KBM-7 (cell line): Measurements from ENCODE around the gene ACOT7.

Source experiments
- DNase-seq: peaks from one replicate; pipeline ENCODE4 v3.0.0-alpha.2; 2015
- in situ Hi-C: fragments of 300-500 bp; cut with MboI; formaldehyde crosslinking; loops from 2 replicates; pipeline ENCODE4 v1.14.3; 2020; ENCODE audit warnings: low sequenced_read_pairs, low pct_unique_long_range_greater_than_20kb, mixed read lengths

The ACOT7 gene

DNA sequence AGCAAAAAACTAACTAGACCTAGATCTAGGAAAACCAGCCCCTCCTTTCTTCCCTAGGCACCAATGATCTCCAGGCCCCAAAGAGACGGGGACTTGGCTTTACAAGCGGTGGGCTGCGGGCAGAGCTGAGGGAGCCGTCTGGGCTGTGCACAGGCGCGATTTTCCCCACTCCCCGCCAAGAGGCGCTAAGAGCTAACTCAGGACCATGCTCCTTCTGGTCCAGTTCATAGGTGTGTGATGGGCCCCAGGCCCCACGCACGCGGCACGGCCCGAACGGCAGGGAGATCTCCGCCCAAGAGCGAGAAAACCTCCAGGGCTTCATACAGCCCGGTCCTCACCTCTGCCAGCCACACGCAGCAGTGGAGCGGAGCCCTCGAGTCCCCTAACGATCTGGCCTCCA, 125.2 kb downstream of the ACOT7 start:
- in situ Hi-C loops = no loop called here
- DNase-seq = no peak

DNA sequence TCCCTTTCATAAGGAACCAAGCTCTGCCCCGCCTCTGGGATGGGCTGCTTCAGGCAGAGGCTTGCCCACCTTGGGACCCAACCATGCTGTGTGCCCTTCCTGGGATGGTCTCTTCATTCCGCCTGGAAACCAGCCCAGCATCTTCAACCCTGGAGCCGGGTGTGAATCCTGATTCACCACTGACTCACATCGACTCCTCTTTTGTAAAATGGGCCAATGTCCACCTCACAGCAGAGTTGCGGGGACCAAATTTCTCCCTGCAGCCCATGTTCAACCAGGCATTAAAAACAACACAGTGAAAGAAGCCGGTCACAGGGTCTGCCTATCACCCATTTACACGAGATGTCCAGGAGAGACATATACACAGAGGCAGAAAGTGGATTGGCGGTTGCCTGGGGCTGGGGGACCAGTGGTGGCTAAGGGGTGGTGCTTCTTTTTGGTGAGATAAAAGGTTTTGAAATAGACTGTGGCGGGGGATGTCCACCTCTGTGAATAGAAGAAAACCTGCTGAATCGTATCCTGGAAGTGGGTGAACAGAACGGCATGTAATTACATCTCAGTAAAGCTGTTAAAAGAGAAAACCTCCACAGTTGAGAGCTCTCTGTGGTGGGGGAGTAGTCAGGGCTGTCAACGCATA, 125.8 kb downstream of the ACOT7 start:
- DNase-seq = no peak
- in situ Hi-C loops = no loop called here

DNA sequence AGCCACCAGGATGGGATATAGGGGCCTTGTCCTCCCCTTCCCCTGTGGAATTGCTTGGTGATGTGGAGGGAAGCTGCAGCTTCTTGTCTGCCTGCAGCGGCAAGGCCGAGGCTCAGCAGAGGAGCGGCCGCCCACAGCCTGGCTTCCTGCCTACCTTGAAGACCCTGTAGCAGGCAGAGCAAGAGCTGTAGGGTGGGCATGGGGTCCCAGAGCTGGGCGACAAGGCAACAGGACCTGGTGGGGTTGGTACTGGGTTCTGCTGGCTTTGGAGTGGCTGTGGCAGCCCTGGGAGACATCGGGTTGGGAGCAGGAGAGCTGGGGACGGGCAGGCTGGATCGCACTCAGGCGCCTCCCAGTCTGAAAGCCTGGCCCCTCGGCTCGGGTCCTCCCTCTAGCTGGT, 126.9 kb downstream of the ACOT7 start:
- no peak for DNase-seq
- in situ Hi-C loops = no loop called here

DNA sequence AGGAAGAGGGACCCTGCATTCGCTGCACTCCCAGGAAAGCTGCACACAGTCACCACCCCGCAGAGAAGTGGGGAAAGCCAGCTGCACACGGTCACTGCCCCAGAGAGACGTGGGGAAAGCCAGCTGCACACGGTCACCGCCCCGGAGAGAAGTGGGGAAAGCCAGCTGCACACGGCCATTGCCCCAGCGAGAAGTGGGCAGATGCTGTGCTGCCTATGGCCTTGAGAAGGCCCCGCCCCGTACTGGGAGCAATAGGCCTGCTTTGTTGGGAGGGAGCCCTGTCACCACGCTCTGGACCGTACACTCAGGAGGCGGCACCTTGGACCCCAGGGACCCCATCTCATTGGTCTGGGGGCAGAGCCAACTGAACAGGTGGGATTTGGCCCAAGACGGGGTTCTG, 128.4 kb downstream of the ACOT7 start:
- in situ Hi-C loops = no loop called here
- no peak for DNase-seq

DNA sequence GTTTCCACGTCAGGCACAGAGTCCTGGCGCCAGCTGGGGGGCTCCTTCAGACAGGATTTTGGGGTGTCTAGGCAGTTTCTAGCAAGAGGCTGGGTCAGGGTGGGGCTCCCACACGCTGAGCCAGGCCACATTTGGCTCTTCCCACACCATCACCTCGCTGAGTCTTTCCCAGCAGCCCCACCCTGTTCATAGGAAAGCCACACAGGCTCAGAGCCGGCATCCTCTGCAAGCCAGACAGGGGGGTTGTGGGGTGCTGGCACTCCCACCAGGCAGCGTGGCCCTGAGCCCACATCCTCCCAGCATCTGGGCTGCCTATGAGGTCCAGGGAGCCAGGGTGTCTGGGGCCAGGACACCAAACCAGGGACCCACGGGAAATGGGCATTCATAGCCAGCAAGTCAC, 129.9 kb downstream of the ACOT7 start:
- in situ Hi-C loops = no loop called here
- no peak for DNase-seq

DNA sequence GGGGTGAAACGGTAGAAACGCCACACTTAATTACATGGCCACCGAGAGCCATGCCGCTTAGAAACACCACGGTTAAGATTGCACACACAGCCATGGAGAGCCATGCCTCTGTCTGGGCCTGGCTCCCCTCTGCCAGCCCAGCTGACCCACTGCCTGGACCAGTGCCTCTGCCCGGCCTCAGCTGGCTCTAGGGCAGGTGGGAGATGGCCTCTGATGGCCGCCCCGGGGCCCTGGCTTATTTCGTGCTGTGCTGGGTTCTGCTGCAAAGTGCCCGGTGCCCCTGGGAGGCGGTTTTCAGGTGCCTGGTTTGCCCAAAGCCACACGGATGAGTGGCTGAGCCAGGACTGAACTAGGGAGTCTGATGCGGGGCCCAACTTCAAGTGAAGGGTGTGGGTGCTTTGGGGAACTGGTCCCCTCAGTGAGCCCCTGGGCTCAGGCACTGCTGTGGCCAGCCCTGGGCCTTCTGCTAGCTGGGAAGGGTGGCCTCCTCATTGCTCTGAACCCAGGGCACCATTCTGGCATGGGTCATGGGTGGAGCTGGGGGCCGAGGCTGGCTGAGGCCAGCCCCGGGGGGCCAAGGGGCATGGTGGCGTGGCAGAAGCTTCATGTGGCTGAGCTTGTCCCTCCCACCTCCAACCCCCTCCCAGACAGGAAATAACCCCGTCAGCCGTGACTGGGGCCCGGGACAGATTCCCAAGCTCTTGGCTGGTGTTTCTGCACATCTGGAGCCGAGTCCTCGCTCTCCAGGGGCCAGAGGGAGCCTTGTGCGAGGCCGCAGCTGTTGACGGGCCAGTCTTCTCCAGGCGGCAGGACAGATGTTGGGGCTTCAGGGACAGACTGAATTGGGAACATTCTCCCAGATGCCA, 130.8 kb downstream of the ACOT7 start:
- in situ Hi-C loops = no loop called here
- no peak for DNase-seq

DNA sequence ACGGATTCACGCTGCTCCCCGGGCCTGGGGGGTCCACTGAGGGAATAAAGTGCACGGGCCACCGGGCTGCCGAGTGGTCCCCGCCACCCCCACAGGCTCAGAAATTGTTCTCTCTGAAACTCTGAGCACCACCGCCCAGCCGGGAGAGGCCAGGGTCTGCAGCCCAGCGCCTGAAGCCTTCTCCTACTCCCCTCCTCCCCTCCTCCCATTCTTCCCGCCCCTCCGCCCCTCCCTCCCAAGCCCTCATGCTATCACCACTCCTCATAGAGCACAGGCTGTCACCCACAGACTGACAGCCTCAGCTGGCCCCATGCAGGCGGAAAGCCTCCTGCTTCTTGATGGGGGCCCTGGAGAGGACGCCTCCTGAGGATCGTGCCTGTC, 132.0 kb downstream of the ACOT7 start:
- in situ Hi-C loops = no loop called here
- no peak for DNase-seq

DNA sequence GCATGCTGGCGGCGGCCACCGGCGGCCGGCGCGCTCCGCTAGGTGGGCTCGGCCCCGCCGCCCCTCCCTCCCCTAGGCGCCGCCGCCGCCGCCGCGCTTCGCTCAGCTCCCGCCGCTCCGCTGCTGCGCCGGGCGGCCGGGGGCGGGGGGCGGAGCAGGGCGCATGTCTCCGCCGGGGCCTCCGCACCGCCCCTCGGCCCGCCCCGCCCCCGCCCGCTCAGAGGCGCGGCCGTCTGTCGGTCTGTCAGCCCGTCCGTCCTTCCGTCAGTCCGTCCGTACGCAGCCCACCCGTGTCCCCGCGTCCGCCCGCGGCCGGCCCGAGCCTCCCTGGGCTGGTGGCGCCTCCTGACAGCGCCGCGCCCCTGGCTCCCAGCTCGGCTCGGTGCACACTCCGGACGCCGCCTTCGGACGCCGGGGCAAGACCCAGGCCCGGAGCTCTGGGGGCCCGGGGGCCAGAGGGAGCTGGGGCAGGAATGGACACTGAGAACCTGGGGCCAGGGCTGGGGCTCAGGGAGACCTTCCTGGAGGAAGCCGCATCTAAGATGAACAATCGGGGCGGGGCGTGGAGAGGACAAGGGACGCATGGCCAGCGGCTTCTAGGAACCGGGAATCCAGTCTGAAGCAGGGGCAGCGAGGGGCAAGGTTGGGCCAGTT, 132.5 kb downstream of the ACOT7 start, which contains the start of gene GPR153:
TSS of gene GPR153 (minus strand) at position 138 of the 654 bp plus-strand sequence. CDS start 6,193 bp downstream, outside the sequence.
- in situ Hi-C loops = no loop called here
- no peak for DNase-seq

DNA sequence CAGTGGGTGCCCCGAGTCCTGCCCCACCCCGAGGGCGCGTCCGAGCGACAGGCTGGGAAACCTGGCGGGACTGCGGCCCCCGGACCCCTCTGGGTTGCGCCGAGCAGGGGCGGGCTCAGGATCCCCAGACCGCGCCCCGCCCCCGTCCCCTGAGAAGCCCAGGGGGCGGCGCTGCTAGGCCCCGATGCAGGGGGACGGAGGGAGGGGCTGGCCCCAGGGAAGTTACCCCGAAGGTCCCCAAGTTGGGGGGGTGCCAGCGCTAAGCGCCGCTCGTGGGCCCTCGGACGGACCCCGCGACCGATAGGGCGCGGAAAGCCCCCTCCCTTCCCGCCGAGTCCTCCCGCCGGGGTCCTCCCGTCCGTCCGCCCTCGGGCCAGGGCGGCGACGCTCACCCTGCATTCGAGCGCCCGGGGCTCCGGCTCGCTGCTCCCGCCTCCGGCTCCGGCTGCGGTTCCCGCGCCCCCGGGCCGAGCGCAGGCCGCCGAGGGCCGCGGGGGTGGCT, 133.1 kb downstream of the ACOT7 start:
- DNase-seq = no peak
- in situ Hi-C loops = no loop called here

DNA sequence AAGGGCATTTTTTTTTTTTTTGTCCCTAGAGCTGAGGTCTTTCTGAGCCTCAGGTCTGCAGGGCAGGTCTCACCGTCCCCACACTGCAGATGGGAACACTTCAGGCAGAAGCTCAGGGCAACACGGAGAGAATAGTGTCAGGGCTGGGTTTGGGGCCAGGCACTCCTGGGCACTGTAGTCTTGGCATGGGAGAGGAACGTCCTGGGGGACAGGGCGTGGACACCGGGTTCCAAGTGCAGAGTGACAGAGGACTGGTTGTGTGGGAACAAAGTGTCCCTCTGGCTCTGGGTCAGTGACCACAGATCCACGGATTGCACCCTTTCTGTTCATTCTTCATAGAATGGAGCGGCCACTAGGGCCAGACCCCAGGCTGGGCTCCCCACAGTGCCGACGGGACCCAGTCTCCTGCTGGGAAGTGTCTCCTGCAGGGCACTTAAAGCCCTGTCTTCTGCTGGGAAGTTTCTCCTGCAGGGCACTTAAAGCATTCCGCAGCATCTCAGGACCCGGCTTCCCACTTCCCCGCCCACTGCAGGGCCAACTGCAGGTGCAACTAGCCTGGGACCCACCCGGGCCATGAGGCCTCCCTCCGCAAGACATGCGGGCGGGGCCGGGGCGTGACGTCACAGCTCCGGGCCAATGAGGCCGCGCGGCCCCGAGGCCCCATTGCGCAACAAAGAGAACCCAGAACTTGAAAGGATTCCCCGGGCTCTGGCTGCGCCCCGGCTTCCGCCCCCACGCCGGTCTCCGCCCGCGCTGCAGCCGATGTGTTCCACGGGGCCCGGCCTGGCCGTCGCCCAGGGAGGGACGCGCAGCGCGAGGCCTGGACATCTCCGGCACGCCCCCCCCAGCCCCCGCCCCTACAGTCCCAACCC, 133.8 kb downstream of the ACOT7 start:
- in situ Hi-C loops = loop anchor here (10.0 kb wide), 1 partner anchor 85 kb away; no protein-coding TSS in a partner anchor
- peak; percentile 83 for DNase-seq

DNA sequence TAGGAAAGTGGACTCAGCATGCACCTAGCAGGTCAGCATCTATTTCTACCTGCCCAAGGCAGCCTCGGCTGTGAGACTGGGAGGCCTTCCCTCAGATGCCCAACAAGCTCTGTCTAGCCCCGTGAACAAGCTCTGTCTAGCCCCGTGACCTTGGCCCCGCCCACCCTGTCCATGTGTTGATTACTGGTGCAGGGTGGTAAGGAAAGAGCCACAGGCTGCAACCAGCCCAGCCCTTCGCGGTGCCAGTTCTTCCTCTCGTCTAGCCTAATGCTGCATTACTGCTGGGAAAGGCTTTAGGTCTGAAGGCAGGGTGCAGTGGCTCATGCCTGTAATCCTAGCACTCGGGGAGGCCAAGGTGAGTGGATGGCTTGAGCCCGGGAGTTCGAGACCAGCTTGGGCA, 134.9 kb downstream of the ACOT7 start:
- in situ Hi-C loops = loop anchor here (10.0 kb wide), 1 partner anchor 86 kb away; no protein-coding TSS in a partner anchor
- DNase-seq = no peak

DNA sequence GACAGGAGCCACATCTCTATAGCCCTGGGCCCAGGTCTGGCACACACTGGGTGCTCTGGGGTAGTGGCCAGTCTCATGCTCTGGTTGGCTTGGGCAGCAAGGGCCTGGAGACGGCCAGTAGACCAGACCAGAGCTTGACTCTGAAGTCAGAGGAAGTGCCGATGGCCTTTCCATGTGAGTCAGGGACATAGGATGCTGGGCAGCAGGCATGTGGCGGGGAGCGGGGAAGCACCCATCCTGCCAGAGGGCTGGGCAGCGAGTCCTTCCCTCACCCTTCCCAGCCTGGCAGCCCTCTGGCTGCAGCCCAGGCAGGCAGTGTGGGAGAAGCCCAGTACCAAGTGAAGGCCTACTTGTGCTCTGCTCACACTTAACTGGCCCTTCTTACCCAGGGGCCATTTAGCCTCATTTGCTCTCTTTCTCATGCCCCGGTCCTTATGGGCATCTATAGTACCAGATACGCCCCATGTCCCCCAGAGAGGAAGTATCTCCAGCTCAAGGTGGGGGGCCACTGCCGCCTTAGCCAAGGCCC, 136.0 kb downstream of the ACOT7 start:
- in situ Hi-C loops = loop anchor here (10.0 kb wide), 1 partner anchor 87 kb away; no protein-coding TSS in a partner anchor
- DNase-seq = no peak

DNA sequence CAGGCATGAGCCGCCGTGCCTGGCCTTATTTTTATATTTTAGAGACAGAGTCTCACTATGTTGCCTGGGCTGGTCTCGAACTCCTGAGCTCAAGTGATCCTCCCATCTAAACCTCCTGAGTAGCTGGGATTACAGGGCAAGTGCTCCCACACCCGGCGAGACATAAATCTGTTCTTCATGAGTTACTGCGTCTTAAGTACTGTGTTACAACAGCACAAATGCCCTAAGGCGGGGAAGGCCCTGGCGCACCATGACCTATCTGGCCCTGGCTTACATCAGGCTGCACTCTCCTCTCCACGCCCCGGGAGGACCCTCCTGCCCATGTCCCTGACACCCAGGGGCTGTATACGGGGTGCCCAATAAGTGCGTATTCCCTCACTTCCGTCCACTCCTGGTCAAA, 136.9 kb downstream of the ACOT7 start:
- in situ Hi-C loops = loop anchor here (10.0 kb wide), 1 partner anchor 88 kb away; no protein-coding TSS in a partner anchor

DNA sequence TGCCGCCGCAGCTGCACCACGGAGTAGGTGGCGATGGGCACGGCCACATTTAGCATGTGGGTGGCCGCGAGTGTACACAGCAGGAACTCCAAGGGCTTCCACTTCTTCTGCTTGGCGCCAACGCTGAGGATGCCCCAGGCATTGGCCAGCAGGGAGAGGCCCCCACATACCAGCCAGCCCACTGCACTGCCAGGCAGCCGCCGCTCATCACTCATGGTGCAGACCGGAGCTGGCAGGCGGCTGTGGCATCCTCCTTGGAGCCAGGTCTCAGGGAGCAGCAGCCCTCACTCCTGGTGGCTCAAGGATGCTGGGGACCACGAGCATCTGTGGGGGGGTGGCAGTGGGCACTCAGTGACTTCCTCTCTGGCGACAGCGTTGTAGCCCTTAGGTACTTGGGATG, 138.9 kb downstream of the ACOT7 start:
- in situ Hi-C loops = loop anchor here (10.0 kb wide), 1 partner anchor 90 kb away; no protein-coding TSS in a partner anchor
- no peak for DNase-seq

More for the DNA sequence above, 136.9 kb downstream of the ACOT7 start:
- DNase-seq = no peak

DNA sequence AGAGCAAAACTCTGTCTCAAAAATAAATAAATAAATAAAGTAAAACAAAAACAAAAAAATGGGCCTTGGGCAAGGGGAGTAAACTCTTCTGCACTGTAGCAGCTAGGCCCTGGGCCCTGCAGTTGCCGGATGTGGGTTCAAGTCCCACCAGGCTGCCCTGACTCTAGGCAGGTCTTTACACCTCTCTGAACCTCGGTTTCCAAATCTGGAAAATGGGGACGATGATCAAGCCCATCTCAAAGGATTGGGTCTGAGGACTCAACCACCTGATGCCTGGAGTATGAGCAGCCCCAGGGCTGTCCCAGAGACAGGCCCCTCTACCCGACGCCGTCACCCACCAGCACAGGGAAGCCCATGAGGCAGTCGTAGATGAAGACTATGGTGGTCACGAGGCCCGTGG, 140.2 kb downstream of the ACOT7 start:
- in situ Hi-C loops = loop anchor here (10.0 kb wide), 1 partner anchor 91 kb away; no protein-coding TSS in a partner anchor
- DNase-seq = no peak

DNA sequence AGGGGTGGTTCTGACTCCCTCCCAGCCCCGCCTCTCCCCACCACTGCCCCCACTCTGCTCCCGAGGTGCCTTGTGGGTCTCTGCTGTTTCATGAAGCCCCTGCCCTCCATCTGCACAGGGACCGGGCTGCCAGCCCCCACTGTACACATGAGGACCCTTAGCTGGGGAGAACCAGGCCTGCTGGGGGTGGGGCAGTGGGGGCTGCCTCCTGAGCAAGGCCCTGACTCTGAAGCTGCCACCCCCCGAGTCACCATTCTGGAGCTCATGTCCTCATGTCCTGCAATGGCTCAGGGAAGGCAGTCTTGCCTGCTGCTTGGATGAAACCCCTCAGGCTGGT, 141.2 kb downstream of the ACOT7 start:
- in situ Hi-C loops = loop anchor here (10.0 kb wide), 1 partner anchor 92 kb away; no protein-coding TSS in a partner anchor
- no peak for DNase-seq

DNA sequence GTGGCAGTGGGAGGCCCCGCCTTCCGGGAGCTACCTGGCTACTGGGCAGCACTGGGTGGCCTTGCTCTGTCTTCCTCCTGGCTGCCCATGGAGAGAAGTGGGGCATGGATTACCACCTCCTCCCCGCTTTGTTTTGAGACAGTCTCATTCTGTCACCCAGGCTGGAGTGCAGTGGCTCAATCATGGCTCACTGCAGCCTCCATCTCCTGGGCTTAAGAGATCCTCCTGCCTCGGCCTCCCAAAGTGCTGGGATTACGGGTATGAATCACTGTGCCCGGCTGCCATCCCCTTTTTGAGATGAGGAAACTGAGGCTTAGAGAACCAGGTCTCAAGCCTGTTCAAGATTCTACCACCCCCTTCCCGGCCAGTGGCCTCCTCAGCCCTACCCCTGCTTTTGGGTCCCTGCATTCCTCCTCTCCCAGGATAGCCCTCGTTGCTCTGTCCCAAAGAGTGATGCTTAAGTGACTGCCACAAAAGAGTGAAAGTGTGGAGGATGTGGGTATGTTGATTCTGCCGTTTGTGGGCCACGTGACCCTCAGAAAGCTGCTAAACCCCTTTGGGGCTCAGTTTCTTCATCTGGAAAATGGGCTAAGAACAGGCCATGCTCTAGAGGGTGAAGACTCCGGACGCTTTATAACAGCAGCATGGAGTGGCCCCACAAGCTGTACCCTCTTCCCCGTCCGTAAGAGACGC, 141.7 kb downstream of the ACOT7 start:
- in situ Hi-C loops = loop anchor here (10.0 kb wide), 1 partner anchor 93 kb away; no protein-coding TSS in a partner anchor
- no peak for DNase-seq

DNA sequence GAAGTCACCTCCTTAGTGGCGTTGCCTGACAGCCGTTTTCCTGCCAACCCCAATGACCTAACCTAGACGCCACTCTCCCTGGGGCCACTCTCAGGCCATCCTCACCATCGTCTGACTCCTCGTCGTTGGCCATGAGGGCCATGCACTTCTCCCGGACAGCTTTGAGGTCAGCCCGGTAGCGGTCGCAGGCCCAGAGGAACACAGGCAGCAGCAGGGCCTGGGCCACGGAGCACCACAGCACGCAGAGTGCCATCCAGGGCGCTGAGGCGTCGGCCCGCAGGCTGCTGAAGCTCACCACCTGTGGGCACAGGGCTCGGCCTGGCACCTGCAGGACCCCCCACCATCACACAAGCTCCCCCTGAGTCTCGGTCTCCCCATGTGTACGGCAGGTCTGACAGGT, 142.3 kb downstream of the ACOT7 start:
- in situ Hi-C loops = loop anchor here (10.0 kb wide), 1 partner anchor 94 kb away; no protein-coding TSS in a partner anchor

More for the DNA sequence above, 142.3 kb downstream of the ACOT7 start:
- DNase-seq = no peak
